HepG2 (cell line): ENCODE data around the gene ZBTB1. TPM values are rescaled to one million over a fixed set of nuclear protein-coding genes. Genes with fewer than 3 reads are reported as not detected.
A peak's percentile ranks its signal among the peaks of the same experiment; 100 is the strongest.

Experiments used
- ATAC-seq: fragments of 200-7000 bp; cut with Tn5 transposase; 3 replicates; pipeline ENCODE4 v1.9.1; 2020; ENCODE audit warnings: mild to moderate bottlenecking, moderate library complexity
- BruUV-seq: library from RNA; stranded (reverse); fragments of 400-500 nt; replicated peaks from 2 replicates; lab custom pipeline; 2021; lab: Mats Ljungman, UMichigan
- CTCF ChIA-PET: fragments of 300-600 bp; formaldehyde crosslinking; extraction: SDS; loops from one replicate; lab custom pipeline; 2021; ENCODE audit warnings: low total read pairs, inconsistent platforms, low intra/inter-chr PET ratio; lab: Yijun Ruan, JAX
- POLR2A ChIA-PET: fragments of 350-600 bp; sonication (Branson Sonifier 250); formaldehyde crosslinking; loops from one replicate; lab custom pipeline; 2020; ENCODE audit warnings: antibody characterized with exemption, inconsistent platforms; lab: Yijun Ruan, JAX
- DNase-seq: peaks from one replicate; pipeline ENCODE4 v3.0.0-alpha.2; 2015; ENCODE audit warnings: low spot score
- FAIRE-seq: peaks from 3 replicates; lab custom pipeline; 2011; peaks lifted over from hg19 to GRCh38; lab: Jason Lieb, UNC
- H2AFZ ChIP-seq: one replicate; pipeline ENCODE4 v1.6.1; 2011; ENCODE audit warnings: low read length, inconsistent platforms
- H3K27ac ChIP-seq: fragments of 300-600 bp; 3 replicates; pipeline ENCODE4 v1.8.0; 2011; ENCODE audit warnings: mixed run types, mild to moderate bottlenecking, mixed read lengths, low read length, inconsistent platforms; ENCODE audit not compliant: insufficient read depth; ENCODE audit errors: extremely low read length
- H3K27me3 ChIP-seq, 2 experiments: fragments of 200-600 bp in 1 of 2; 2 replicates in 1 of 2; 3 replicates in 1 of 2; pipeline versions ENCODE4 v1.6.0 to v1.8.0; 2011; ENCODE audit warnings: low read length in 2 of 2, mild to moderate bottlenecking in 2 of 2, moderate library complexity in 2 of 2, inconsistent platforms in 1 of 2; ENCODE audit not compliant: insufficient read depth in 2 of 2, control insufficient read depth in 1 of 2
- H3K36me3 ChIP-seq, 2 experiments: fragments of 200-600 bp in 1 of 2; replicated peaks in 1 of 2; 2 replicates in 1 of 2; 3 replicates in 1 of 2; pipeline versions ENCODE4 v1.5.1 to v1.8.0; 2011; ENCODE audit warnings: low read length in 2 of 2, inconsistent platforms in 1 of 2; ENCODE audit not compliant: insufficient read depth in 2 of 2, control insufficient read depth in 1 of 2
- H3K4me1 ChIP-seq: 2 replicates; pipeline ENCODE4 v1.5.1; 2012; ENCODE audit warnings: low read length, inconsistent platforms; ENCODE audit not compliant: insufficient read depth
- H3K4me2 ChIP-seq: 2 replicates; pipeline ENCODE4 v1.6.0; 2011; ENCODE audit warnings: low read depth, low read length, inconsistent platforms
- H3K4me3 ChIP-seq, 3 experiments: fragments of 200-600 bp in 1 of 3; sonication (generic), shearing (Covaris generic) in 1 of 3; replicated peaks in 1 of 3; 2 replicates each; pipeline ENCODE4 v1.5.1; 2011 to 2016; ENCODE audit warnings: low read length in 3 of 3, inconsistent platforms in 2 of 3, low read depth in 2 of 3, mild to moderate bottlenecking in 2 of 3, control low read depth in 1 of 3, mixed read lengths in 1 of 3; ENCODE audit not compliant: insufficient read depth in 1 of 3
- H3K79me2 ChIP-seq: one replicate; pipeline ENCODE4 v1.6.1; 2011; ENCODE audit warnings: low read length, inconsistent platforms; ENCODE audit not compliant: insufficient read depth
- H3K9ac ChIP-seq: 2 replicates; pipeline ENCODE4 v1.6.0; 2011; ENCODE audit warnings: mild to moderate bottlenecking, low read depth, low read length, inconsistent platforms; ENCODE audit not compliant: insufficient read depth
- H3K9me3 ChIP-seq: 2 replicates; pipeline ENCODE4 v1.5.1; 2012; ENCODE audit warnings: mild to moderate bottlenecking, low read length
- H4K20me1 ChIP-seq: 2 replicates; pipeline ENCODE4 v1.6.0; 2011; ENCODE audit warnings: inconsistent platforms, mild to moderate bottlenecking, low read length, moderate library complexity; ENCODE audit not compliant: insufficient read depth
- BCL3 ChIP-seq: sonication (generic); formaldehyde crosslinking; IDR thresholded peaks from 2 replicates; pipeline ENCODE4 v1.5.1; 2020; ENCODE audit warnings: mild to moderate bottlenecking, missing genetic modification reagents, moderate library complexity
- BHLHE40 ChIP-seq: IDR thresholded peaks from 2 replicates; pipeline ENCODE4 v1.6.1; 2011; ENCODE audit warnings: low read length, improper control_type of control experiment
- HNRNPL ChIP-seq: fragments of 200-400 bp; formaldehyde crosslinking; IDR thresholded peaks from 2 replicates; pipeline ENCODE4 v1.6.1; 2017; ENCODE audit warnings: mild to moderate bottlenecking, low read depth, low read length
- JARID2 ChIP-seq: sonication (generic); formaldehyde crosslinking; IDR thresholded peaks from 2 replicates; pipeline ENCODE4 v1.8.1; 2023; ENCODE audit warnings: missing genetic modification reagents, inconsistent platforms; ENCODE audit not compliant: insufficient replicate concordance
- KDM5A ChIP-seq: fragments of 200-600 bp; sonication (generic); IDR thresholded peaks from 2 replicates; pipeline ENCODE4 v1.7.0; 2018; ENCODE audit warnings: antibody characterized with exemption, mild to moderate bottlenecking, low read length, borderline replicate concordance
- MED1 ChIP-seq: sonication (generic); formaldehyde crosslinking; IDR thresholded peaks from 2 replicates; pipeline ENCODE4 v1.4.0; 2020; ENCODE audit warnings: missing genetic modification reagents
- MEIS1 ChIP-seq: sonication (generic); formaldehyde crosslinking; IDR thresholded peaks from 2 replicates; pipeline ENCODE4 v1.9.0; 2021; ENCODE audit warnings: mild to moderate bottlenecking, missing genetic modification reagents, moderate library complexity, borderline replicate concordance
- ZMYM2 ChIP-seq: sonication (generic); formaldehyde crosslinking; IDR thresholded peaks from 2 replicates; pipeline ENCODE4 v1.8.0; 2022; ENCODE audit warnings: mild to moderate bottlenecking, missing genetic modification reagents
- ZNF136 ChIP-seq: sonication (generic); formaldehyde crosslinking; IDR thresholded peaks from 2 replicates; pipeline ENCODE4 v1.8.1; 2022; ENCODE audit warnings: low read depth, mild to moderate bottlenecking, moderate library complexity, missing genetic modification reagents
- ZNF138 ChIP-seq: sonication (generic); formaldehyde crosslinking; IDR thresholded peaks from 2 replicates; pipeline ENCODE4 v1.5.0; 2020; ENCODE audit warnings: mild to moderate bottlenecking, low read depth, missing genetic modification reagents
- ZNF224 ChIP-seq: sonication (generic); formaldehyde crosslinking; IDR thresholded peaks from 2 replicates; pipeline ENCODE4 v1.5.0; 2020; ENCODE audit warnings: mild to moderate bottlenecking, missing genetic modification reagents
- ZNF317 ChIP-seq: sonication (generic); formaldehyde crosslinking; IDR thresholded peaks from 2 replicates; pipeline ENCODE4 v1.5.0; 2020; ENCODE audit warnings: mild to moderate bottlenecking, missing genetic modification reagents
- ZNF44 ChIP-seq: sonication (generic); formaldehyde crosslinking; IDR thresholded peaks from 2 replicates; pipeline ENCODE4 v1.5.1; 2020; ENCODE audit warnings: mild to moderate bottlenecking, missing genetic modification reagents
- ZNF572 ChIP-seq: sonication (generic); formaldehyde crosslinking; IDR thresholded peaks from 2 replicates; pipeline ENCODE4 v1.5.1; 2020; ENCODE audit warnings: mild to moderate bottlenecking, missing genetic modification reagents
- ZNF639 ChIP-seq: conservative IDR thresholded peaks from 2 replicates; pipeline ENCODE4 v1.6.1; 2018; ENCODE audit warnings: missing genetic modification reagents
- ZNF790 ChIP-seq: sonication (generic); formaldehyde crosslinking; IDR thresholded peaks from 2 replicates; pipeline ENCODE4 v1.8.0; 2022; ENCODE audit warnings: missing genetic modification reagents, mild to moderate bottlenecking, borderline replicate concordance
- ZNF850 ChIP-seq: sonication (generic); formaldehyde crosslinking; conservative IDR thresholded peaks from 2 replicates; pipeline ENCODE4 v1.9.0; 2021; ENCODE audit warnings: mild to moderate bottlenecking, missing genetic modification reagents
- ZNF878 ChIP-seq: sonication (generic); formaldehyde crosslinking; IDR thresholded peaks from 2 replicates; pipeline ENCODE4 v1.8.1; 2023; ENCODE audit warnings: mild to moderate bottlenecking, missing genetic modification reagents, moderate library complexity
- WGBS: methylation state at CpG from one replicate; pipeline ENCODE4 v1.1.6; 2017; ENCODE audit warnings: low lambda C conversion rate; 5-methylcytosine and 5-hydroxymethylcytosine counted together
- in situ Hi-C: cut with HindIII; loops from 2 replicates; pipeline ENCODE4 v1.10.0; 2017; ENCODE audit warnings: low pct_unique_long_range_greater_than_20kb; ENCODE audit not compliant: extremely low pct_ligation_motif_present
- intact Hi-C: fragments of 100-400 bp; cut with micrococcal nuclease; formaldehyde crosslinking; loops from one replicate; pipeline ENCODE4 v1.10.0; 2022; ENCODE audit not compliant: unreplicated experiment
- polyA plus RNA-seq, 8 experiments: library from polyadenylated mRNA; depleted of rRNA in 3 of 8; stranded (reverse) in 7 of 8; unstranded in 1 of 8; fragments of >200 nt; fragmentation: Illumina TruSeq in 4 of 8; extraction: Trizol in 4 of 8; gene quantifications; 2 replicates each; pipeline versions ENCODE4 v1.2.1 to v1.2.3, GENCODE V29; 2011 to 2016; ENCODE audit warnings: low read depth in 4 of 8, missing spikeins in 1 of 8, mixed read lengths in 1 of 8; ENCODE audit not compliant: insufficient read depth in 1 of 8
- total RNA-seq, 5 experiments: library from RNA; depleted of rRNA; stranded (reverse); fragments of >200 nt; fragmentation: Illumina TruSeq; extraction: Trizol; gene quantifications; 2 replicates each; pipeline ENCODE4 v1.2.3, GENCODE V29; 2016; ENCODE audit warnings: low read depth in 1 of 5

The ZBTB1 gene
- total and polyA plus RNA-seq, 2 of the 13 experiments (the other 11 are each of a cell fraction or from before 2014, with no cell fraction given) = 18.8 to 22.6 TPM

DNA sequence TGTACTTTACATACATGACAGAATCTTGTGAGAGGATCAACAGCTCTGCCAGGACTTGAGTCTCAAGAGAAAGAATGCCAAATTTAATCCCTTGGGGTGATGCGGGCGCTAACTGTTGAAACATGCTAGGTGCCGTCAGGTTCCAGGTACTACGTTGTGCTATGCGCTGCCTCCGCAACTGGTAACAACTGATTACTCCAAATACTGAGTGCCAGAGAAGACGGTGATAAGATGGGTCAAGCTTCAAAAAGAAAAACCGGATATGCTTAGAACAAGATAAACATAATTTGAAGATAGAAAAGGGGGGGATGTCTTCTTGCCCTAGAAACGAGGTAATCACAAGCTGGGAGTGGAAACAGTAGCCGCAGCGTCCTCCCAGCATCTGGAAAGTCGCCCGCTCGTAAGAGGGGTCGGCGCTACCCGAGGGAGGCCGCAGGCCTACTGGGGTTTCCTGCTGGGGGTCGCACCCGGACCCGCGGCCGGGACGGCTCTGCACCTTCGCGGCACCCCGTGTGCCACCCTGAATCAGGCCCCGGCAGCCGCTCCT, 1.6 kb upstream of the ZBTB1 start:
- Histone ChIP-seq H3K4me2 (peak overlapping the region; percentile 85), H2AFZ (no peak overlapping the region), H3K27ac (peak overlapping the region; percentile 99), H3K4me3 (peak overlapping the region; percentile 93 to 98 (median 96)), H3K9me3 (no peaks in the 10 kb centered on the region), H3K79me2 (peaks cover 42% of the 10 kb centered on the region), H3K36me3 (no peaks in the 10 kb centered on the region), H3K27me3 (no peaks in the 10 kb centered on the region; a peak in 1 of 5 replicates), H3K4me1 (peaks cover 55% of the 10 kb centered on the region), H3K9ac (peak overlapping the region; percentile 95), H4K20me1 (peaks cover 22% of the 10 kb centered on the region)
- CTCF ChIA-PET = no interaction called here
- DNase-seq (no peak), ATAC-seq (no peak), FAIRE-seq (no peak)
- in situ Hi-C loops (no loop called here), intact Hi-C loops (no loop called here)
- BruUV-seq = TSS peak; percentile 53
- WGBS = 3% methylated on average over 14 of the region's 29 CpGs
- POLR2A ChIA-PET = interaction anchor here (1.0 kb wide), 1 partner anchor 115 kb away, joined by 3 read pairs; the partner anchor contains the start of gene MTHFD1
- TF ChIP-seq ZMYM2 (CRISPR knock-in tag) (no peak), ZNF572 (CRISPR knock-in tag) (0 out of 2 replicates have a peak, but pooled peaks have one; percentile 64), ZNF639 (CRISPR knock-in tag) (no peak), JARID2 (peak; percentile 24), MED1 (CRISPR knock-in tag) (no peak), BCL3 (0 out of 2 replicates have a peak, but pooled peaks have one; percentile 6), ZNF224 (CRISPR knock-in tag) (peak; percentile 29; the same call in 1 of the 2 replicates), ZNF878 (CRISPR knock-in tag) (no peak), ZNF850 (CRISPR knock-in tag) (0 out of 2 replicates have a peak, but pooled peaks have one; percentile 21), ZNF136 (CRISPR knock-in tag) (0 out of 2 replicates have a peak, but pooled peaks have one; percentile 39), ZNF138 (CRISPR knock-in tag) (peak; percentile 9; the same call in 1 of the 2 replicates), ZNF790 (CRISPR knock-in tag) (peak; percentile 19; the same call in 1 of the 2 replicates), KDM5A (peak; percentile 29; the same call in 1 of the 2 replicates), MEIS1 (CRISPR knock-in tag) (0 out of 2 replicates have a peak, but pooled peaks have one; percentile 13), ZNF317 (0 out of 2 replicates have a peak, but pooled peaks have one; percentile 56), BHLHE40 (no peak), ZNF44 (CRISPR knock-in tag) (0 out of 2 replicates have a peak, but pooled peaks have one; percentile 25), HNRNPL (0 out of 2 replicates have a peak, but pooled peaks have one; percentile 33)
